HG03520 (cell line): ENCODE measurements around the gene RNF141.

Experiments used
- ATAC-seq: cut with Tn5 transposase; IDR thresholded peaks from one replicate; pipeline ENCODE4 v1.9.1; 2021; ENCODE audit warnings: mild to moderate bottlenecking, moderate library complexity; ENCODE audit not compliant: unreplicated experiment

RNF141 gene

DNA sequence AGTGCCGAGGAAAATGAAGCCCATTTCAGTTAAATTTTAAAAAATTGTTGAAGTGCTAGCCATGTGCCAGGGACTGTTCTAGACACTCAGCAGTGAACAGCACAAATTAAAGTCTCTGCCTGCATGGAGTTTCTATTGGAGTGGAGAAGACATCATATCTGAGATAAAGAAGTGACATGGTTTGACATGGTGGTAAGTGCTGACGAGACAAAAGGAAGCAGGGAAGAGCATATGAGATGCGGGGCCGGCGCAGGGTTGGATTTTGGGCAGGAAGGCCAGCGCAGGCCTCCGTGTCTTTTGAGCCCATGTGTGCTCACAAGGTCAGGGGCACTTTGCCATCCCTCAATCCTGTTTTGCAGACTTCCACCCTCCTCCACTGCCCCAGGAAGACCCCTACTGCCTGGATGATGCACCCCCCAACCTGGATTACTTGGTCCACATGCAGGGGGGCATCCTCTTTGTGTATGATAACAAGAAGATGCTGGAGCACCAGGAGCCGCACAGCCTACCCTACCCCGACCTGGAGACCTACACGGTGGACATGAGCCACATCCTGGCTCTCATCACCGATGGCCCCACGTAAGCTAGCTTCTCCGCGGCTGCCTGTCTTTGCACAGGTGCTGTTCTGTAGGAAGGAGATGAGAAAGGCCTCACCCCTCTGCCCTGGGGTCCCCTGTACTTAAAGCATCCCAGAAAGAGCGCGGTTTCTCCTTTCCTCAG, 56.4 kb downstream of the RNF141 start:
- no peak for ATAC-seq

- no peak for ATAC-seq
These were observed 57.4 kb downstream of the RNF141 start for GRCh38 chr11:10483584-10483983.

- ATAC-seq, result no peak
These were observed 57.8 kb downstream of the RNF141 start for GRCh38 chr11:10483174-10483573.

DNA sequence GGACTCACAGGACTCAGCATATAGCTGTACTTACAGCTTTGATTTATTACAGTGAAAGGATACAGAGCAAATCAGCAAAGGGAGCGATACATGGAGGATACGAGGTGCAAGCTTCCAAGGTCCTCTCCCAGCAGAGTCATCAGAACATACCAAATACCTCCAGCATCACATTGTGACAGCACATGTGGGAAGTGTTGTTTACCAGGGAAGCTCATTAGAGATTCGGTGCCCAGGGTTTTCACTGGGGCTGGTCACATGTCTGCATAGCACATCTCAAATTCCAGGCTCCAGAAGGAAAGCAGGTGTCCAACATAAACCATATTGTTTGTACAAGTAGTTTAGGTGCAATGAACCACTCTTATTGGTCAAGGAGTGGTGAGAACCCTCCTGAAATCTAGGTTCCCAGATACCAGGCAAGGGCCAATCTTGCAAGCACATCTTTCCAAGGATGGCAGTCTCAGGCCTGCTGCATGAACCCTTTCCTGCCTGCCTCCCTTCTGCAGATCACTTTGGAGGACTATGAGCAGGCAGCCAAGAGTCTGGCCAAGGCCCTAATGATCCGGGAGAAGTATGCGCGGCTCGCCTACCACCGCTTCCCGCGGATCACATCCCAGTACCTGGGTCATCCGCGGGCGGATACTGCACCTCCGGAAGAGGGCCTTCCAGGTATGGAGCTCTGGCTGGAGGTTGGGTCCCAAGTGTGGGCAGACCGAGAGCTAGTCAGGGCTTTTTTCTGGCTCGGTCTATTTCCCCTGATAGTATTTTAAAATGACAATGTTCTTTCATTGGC, 59.2 kb downstream of the RNF141 start:
- no peak for ATAC-seq

- no peak for ATAC-seq
These were observed 60.2 kb downstream of the RNF141 start for GRCh38 chr11:10480760-10481159.

DNA sequence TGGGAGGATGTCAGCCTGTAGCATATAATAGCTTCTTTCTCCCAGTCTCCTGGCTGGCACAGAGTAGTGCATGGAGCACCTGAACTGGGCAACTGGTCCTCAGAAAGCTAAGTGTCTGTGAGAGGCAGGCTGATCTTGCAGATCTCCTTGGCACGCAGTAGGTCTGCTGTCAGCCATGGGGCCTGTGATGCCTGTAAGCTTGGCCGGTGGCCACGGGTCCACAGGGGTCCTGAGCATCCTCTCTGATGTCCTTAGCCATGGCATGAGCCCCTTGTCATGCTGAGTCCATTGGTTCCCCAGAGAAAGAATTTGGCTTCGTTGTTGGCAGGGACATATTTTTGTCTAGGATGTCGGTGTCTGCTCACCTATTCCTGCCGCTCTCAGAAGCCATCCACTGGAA, 61.0 kb downstream of the RNF141 start:
- no peak for ATAC-seq

- no peak for ATAC-seq
These were observed 62.1 kb downstream of the RNF141 start for GRCh38 chr11:10478574-10479550.

- ATAC-seq, result no peak
These were observed 62.9 kb downstream of the RNF141 start for GRCh38 chr11:10478066-10478465.

DNA sequence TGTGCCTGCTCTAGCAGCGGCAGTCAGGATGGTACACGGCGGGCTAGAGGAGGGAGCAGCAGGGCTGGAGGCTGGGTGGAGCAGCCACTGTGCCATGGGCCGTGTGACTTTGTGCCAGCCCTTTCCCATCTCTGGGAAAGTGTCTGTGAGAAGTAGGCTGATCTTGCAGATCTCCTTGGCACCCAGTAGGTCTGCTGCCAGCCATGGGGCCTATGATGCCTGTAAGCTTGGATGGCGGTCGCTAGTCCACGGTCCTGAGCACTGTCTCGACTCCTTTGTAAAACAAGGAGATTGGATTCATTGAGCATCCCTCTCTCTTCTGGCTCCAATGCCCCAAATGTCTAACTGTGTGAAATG, 63.3 kb downstream of the RNF141 start:
- no peak for ATAC-seq

DNA sequence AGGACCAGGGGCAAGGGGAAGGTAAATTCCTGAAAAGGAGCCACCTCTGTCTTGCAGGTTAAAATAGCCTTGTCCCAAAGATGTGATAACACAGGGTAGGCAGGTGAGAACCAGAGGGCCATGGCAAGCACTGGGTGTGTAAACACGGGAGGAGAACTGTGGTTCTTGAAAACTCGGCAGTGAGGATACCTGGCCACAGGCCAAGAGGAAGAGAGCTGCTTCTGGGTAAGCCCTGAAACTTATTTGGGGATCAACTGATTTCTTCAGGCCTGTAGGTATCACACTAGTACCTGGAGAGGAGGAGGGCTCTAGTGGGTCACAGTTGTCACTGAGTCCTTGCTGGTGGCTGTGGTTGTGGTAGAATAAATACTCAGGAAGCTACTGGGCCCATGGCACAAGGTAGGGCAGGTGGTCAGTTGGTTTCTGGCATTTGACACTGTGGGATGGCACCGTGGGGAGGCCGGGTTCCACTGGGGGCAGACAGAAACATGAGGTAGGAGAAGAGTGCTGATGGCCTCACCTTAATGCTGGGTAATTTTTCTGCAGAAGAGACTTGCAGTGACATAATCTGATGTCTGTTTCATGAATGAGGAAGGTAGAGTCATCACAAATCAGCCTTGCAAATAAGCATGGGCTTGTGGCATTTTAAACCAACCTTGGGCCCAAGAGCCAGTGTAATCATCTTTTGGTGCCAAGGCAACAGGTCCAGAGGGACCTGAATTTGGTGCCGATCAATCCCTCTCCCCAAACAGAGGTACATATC, 63.9 kb downstream of the RNF141 start:
- no peak for ATAC-seq

DNA sequence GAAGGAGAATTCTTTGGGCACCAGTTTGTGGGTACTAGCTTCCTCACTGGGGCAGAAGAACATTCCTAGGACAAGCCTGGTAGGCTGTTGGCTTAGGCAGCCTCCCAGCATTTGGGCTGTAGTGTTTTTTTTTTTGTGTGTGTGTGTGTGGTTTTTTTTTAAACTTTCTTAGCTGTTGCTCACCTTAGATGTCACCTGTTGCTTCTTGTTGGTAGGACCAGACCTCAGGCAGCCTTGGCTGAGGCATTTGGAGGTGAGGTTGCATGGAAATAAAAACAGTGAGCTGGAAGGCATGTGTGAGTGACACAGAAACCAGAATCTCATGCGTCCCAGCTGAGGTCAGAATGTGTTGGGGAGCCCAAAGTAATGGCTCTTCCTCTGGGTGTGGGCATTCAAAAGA, 64.6 kb downstream of the RNF141 start:
- ATAC-seq, result no peak

GRCh38 chr11:10474551-10474950, 66.4 kb downstream of the RNF141 start:
- ATAC-seq, result no peak

GRCh38 chr11:10473371-10473770, 67.6 kb downstream of the RNF141 start:
- ATAC-seq, result no peak

DNA sequence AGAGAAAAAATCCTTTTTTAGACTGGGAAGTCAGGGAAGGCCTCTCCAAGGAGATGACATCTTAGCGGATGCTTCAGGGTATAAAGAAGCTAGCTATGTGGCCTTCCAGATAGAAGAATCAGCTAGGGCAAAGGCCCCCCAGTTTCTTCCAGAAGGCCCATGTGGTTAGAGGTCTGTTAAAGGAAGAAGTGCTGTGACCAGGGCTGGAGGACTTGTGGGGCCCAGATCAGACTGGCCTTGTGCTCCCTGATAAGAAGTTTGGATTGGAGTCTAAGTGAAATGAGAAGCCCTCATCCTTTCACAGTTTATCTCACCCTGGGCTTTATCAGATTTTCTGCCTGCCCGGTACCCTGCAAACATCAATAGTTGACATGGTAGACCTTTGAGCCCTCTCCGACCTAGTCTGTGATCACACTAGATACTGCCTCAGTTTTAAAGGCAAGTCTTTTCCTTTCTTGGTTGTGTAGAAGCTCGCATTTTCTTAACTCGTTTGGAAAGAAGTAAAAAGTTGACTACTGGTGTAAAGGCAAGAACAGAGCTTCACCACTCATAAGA, 78.2 kb downstream of the RNF141 start:
- no peak for ATAC-seq
